Caco-2 (cell line): ENCODE measurements around the gene TCF23. TPM values are rescaled to one million over a fixed set of nuclear protein-coding genes. Genes with fewer than 3 reads are reported as not detected.

Experiments used
- BruUV-seq: library from RNA; stranded (reverse); fragments of 400-500 nt; replicated peaks from 2 replicates; lab custom pipeline; 2021; lab: Mats Ljungman, UMichigan
- CTCF ChIA-PET: fragments of 300-600 bp; sonication (Branson Sonifier 250); formaldehyde crosslinking; loops from one replicate; lab custom pipeline; 2022; ENCODE audit warnings: antibody characterized with exemption; lab: Charles Lee
- POLR2A ChIA-PET: fragments of 300-600 bp; sonication (Branson Sonifier 250); formaldehyde crosslinking; loops from one replicate; lab custom pipeline; 2022; ENCODE audit warnings: antibody characterized with exemption; lab: Charles Lee
- DNase-seq, 2 experiments: peaks; one replicate each; pipeline versions ENCODE4 v3.0.0 to v3.0.0-alpha.2; 2020 to 2022
- H3K27me3 ChIP-seq: replicated peaks from 2 replicates; pipeline ENCODE4 v1.6.0; 2011; ENCODE audit warnings: low read length; ENCODE audit not compliant: control insufficient read depth, insufficient read depth
- H3K36me3 ChIP-seq: 2 replicates; pipeline ENCODE4 v1.5.1; 2011; ENCODE audit warnings: low read length; ENCODE audit not compliant: control insufficient read depth, insufficient read depth
- H3K4me1 ChIP-seq: fragments of 250-450 bp; sonication (Bioruptor Pico); 2 replicates; pipeline ENCODE4 v1.5.1; 2020; ENCODE audit warnings: mild to moderate bottlenecking
- H3K4me3 ChIP-seq: 2 replicates; pipeline ENCODE4 v1.5.1; 2011; ENCODE audit warnings: low read depth, mild to moderate bottlenecking, control low read depth, low read length
- H3K9me3 ChIP-seq: fragments of 250-450 bp; sonication (Bioruptor Pico); 2 replicates; pipeline ENCODE4 v1.5.1; 2020; ENCODE audit warnings: mild to moderate bottlenecking, moderate library complexity
- H3K27ac Mint-ChIP-seq: one replicate; pipeline ENCODE4 v1.8.0; 2022; ENCODE audit warnings: mixed read lengths; ENCODE audit not compliant: unreplicated experiment
- H3K27me3 Mint-ChIP-seq: one replicate; pipeline ENCODE4 v1.8.0; 2022; ENCODE audit warnings: mixed read lengths; ENCODE audit not compliant: insufficient read depth, unreplicated experiment
- H3K36me3 Mint-ChIP-seq: one replicate; pipeline ENCODE4 v1.8.0; 2022; ENCODE audit warnings: mild to moderate bottlenecking, mixed read lengths; ENCODE audit not compliant: insufficient read depth, unreplicated experiment
- H3K4me1 Mint-ChIP-seq: one replicate; pipeline ENCODE4 v1.8.0; 2022; ENCODE audit warnings: low read depth, mixed read lengths; ENCODE audit not compliant: unreplicated experiment
- H3K4me3 Mint-ChIP-seq: one replicate; pipeline ENCODE4 v1.8.0; 2022; ENCODE audit warnings: mild to moderate bottlenecking, moderate library complexity, mixed read lengths; ENCODE audit not compliant: unreplicated experiment
- H3K9me3 Mint-ChIP-seq: one replicate; pipeline ENCODE4 v1.8.0; 2022; ENCODE audit warnings: mixed read lengths; ENCODE audit not compliant: unreplicated experiment
- CTCF ChIP-seq, 2 experiments: fragments of 200-600 bp in 1 of 2; IDR thresholded peaks; 1 replicate in 1 of 2; 2 replicates in 1 of 2; pipeline versions ENCODE4 v1.5.1 to v1.8.0; 2011 to 2022; ENCODE audit warnings: antibody characterized with exemption in 1 of 2, control low read depth in 1 of 2, inconsistent platforms in 1 of 2, low read depth in 1 of 2, low read length in 1 of 2, mild to moderate bottlenecking in 1 of 2, moderate library complexity in 1 of 2; ENCODE audit not compliant: insufficient read depth in 1 of 2, severe bottlenecking in 1 of 2, unreplicated experiment in 1 of 2
- intact Hi-C: fragments of 100-400 bp; cut with micrococcal nuclease; formaldehyde crosslinking; loops from one replicate; pipeline ENCODE4 v1.10.0; 2022; ENCODE audit not compliant: unreplicated experiment
- total RNA-seq: library from RNA; stranded (reverse); gene quantifications from 2 replicates; pipeline ENCODE4 v1.2.3, GENCODE V29; 2022

The TCF23 gene
- total RNA-seq, 1 experiment from 2014 or later: not detected

GRCh38 chr2:27205206-27205605 is 56.4 kb downstream of the TCF23 start:
- H3K27me3 ChIP-seq: no peaks in the 10 kb centered on the region
- H3K36me3 Mint-ChIP-seq: peaks cover 57% of the 10 kb centered on the region
- ChIA-PET POLR2A (no interaction called here), CTCF (no interaction called here)
- no peak overlapping the region for H3K4me3 ChIP-seq
- TF ChIP-seq CTCF (IDR thresholded peaks at IDR 0.05; ENCODE audit: insufficient read depth in 1 of 2, low read depth in 1 of 2, low read length in 1 of 2, severe bottlenecking in 1 of 2, unreplicated experiment in 1 of 2): no peak
- peak in 1 of 2 experiments; percentile 14 for DNase-seq
- no peaks in the 10 kb centered on the region for H3K9me3 ChIP-seq
- H3K27ac Mint-ChIP-seq: no peak overlapping the region
- no peak overlapping the region for H3K4me3 Mint-ChIP-seq
- BruUV-seq: no TSS peak
- H3K27me3 Mint-ChIP-seq: no peaks in the 10 kb centered on the region
- H3K36me3 ChIP-seq: peaks cover 17% of the 10 kb centered on the region
- peaks cover 12% of the 10 kb centered on the region for H3K4me1 Mint-ChIP-seq
- intact Hi-C loops: no loop called here
- peaks cover 12% of the 10 kb centered on the region for H3K4me1 ChIP-seq
- H3K9me3 Mint-ChIP-seq: no peaks in the 10 kb centered on the region

GRCh38 chr2:27206346-27206745 is 57.5 kb downstream of the TCF23 start:
- BruUV-seq: no TSS peak
- Mint-ChIP-seq H3K4me1 (peaks cover 12% of the 10 kb centered on the region), H3K9me3 (no peaks in the 10 kb centered on the region), H3K27ac (no peak overlapping the region), H3K27me3 (no peaks in the 10 kb centered on the region), H3K36me3 (peaks cover 59% of the 10 kb centered on the region), H3K4me3 (no peak overlapping the region)
- peak in 1 of 2 experiments; percentile 19 for DNase-seq
- peaks cover 17% of the 10 kb centered on the region for H3K4me1 ChIP-seq
- no peak overlapping the region for H3K4me3 ChIP-seq
- intact Hi-C loops: no loop called here
- CTCF ChIA-PET: no interaction called here
- POLR2A ChIA-PET: no interaction called here
- no peaks in the 10 kb centered on the region for H3K9me3 ChIP-seq
- no peak for TF ChIP-seq CTCF (IDR thresholded peaks at IDR 0.05; ENCODE audit: insufficient read depth in 1 of 2, low read depth in 1 of 2, low read length in 1 of 2, severe bottlenecking in 1 of 2, unreplicated experiment in 1 of 2)
- no peaks in the 10 kb centered on the region for H3K27me3 ChIP-seq
- H3K36me3 ChIP-seq: peaks cover 16% of the 10 kb centered on the region

Other genes with a start within 250 kb of the TCF23 start
- gene MAPRE3, start 178.4 kb upstream of the TCF23 start, total RNA-seq: 4.9 and 5.7 TPM in 2 replicates
- 85.0 and 85.4 TPM in 2 replicates for gene TMEM214, start 116.0 kb upstream of the TCF23 start, total RNA-seq
- 31.4 and 34.1 TPM in 2 replicates for gene AGBL5, start 97.3 kb upstream of the TCF23 start, total RNA-seq
- gene OST4, start 77.3 kb upstream of the TCF23 start, total RNA-seq: 237 and 249 TPM in 2 replicates
- gene EMILIN1, start 70.4 kb upstream of the TCF23 start, total RNA-seq: 0.30 and 0.43 TPM in 2 replicates
- 7.9 and 9.3 TPM in 2 replicates for gene KHK, start 62.2 kb upstream of the TCF23 start, total RNA-seq
- 4.4 and 5.0 TPM in 2 replicates for gene CGREF1, start 29.9 kb upstream of the TCF23 start, total RNA-seq
- 0.18 and 0.23 TPM in 2 replicates for gene ABHD1, start 25.2 kb upstream of the TCF23 start, total RNA-seq
- gene PREB, start 14.4 kb upstream of the TCF23 start, total RNA-seq: 62.5 and 65.3 TPM in 2 replicates
- gene PRR30, start 9.6 kb upstream of the TCF23 start, total RNA-seq: not detected in 2 replicates
- gene ATRAID, start 63.0 kb downstream of the TCF23 start, total RNA-seq: 150 and 157 TPM in 2 replicates
- 93.7 and 98.2 TPM in 2 replicates for gene SLC5A6, start 63.3 kb downstream of the TCF23 start, total RNA-seq
- gene CAD, start 68.4 kb downstream of the TCF23 start, total RNA-seq: 86.4 and 103 TPM in 2 replicates
- gene SLC30A3, start 114.0 kb downstream of the TCF23 start, total RNA-seq: 3.9 and 4.3 TPM in 2 replicates
- 0.25 and 0.51 TPM in 2 replicates for gene DNAJC5G, start 126.4 kb downstream of the TCF23 start, total RNA-seq
- 0.25 TPM in 1 of 2 replicates, not detected in the other for gene TRIM54, start 133.4 kb downstream of the TCF23 start, total RNA-seq
- 0.86 TPM in 1 of 2 replicates, not detected in the other for gene UCN, start 159.4 kb downstream of the TCF23 start, total RNA-seq
- 43.4 and 50.6 TPM in 2 replicates for gene MPV17, start 174.1 kb downstream of the TCF23 start, total RNA-seq
- gene GTF3C2, start 207.8 kb downstream of the TCF23 start, total RNA-seq: 81.0 and 91.4 TPM in 2 replicates
- gene EIF2B4, start 221.3 kb downstream of the TCF23 start, total RNA-seq: 79.7 and 91.3 TPM in 2 replicates
- 98.7 and 108 TPM in 2 replicates for gene SNX17, start 221.6 kb downstream of the TCF23 start, total RNA-seq
- 18.2 and 19.2 TPM in 2 replicates for gene ZNF513, start 231.7 kb downstream of the TCF23 start, total RNA-seq